Fibroblast of lung (primary cell): ENCODE data around the gene RNF152.

ENCODE experiments used
- CTCF ChIP-seq, 2 donors: IDR thresholded peaks in 1 of 2; conservative IDR thresholded peaks in 1 of 2; 1 replicate in 1 of 2; 2 replicates in 1 of 2; pipeline ENCODE4 v1.5.1; 2011 to 2012; ENCODE audit warnings: low read length in 2 of 2, control low read depth in 1 of 2, inconsistent platforms in 1 of 2, low read depth in 1 of 2, mild to moderate bottlenecking in 1 of 2
- EZH2 ChIP-seq: IDR thresholded peaks from 2 replicates; pipeline ENCODE4 v1.5.1; 2012; ENCODE audit warnings: low read length, control low read depth, mild to moderate bottlenecking; ENCODE audit errors: missing control alignments

- no peak for TF ChIP-seq CTCF (conservative IDR thresholded peaks at IDR 0.05 in 1 of 2, IDR thresholded peaks at IDR 0.05 in 1 of 2; ENCODE audit: low read depth in 1 of 2, low read length in 2 of 2)
- no peak for TF ChIP-seq EZH2
Measured at GRCh38 chr18:61883547-61883946, 9.3 kb downstream of the RNF152 start.
